Measurements from ENCODE around the gene DDX3X. TPM values are rescaled to one million over a fixed set of nuclear protein-coding genes. Genes with fewer than 3 reads are reported as not detected.
A peak's percentile ranks its signal among the peaks of the same experiment; 100 is the strongest.

Gene DDX3X
- total and polyA plus RNA-seq, 2 of the 13 experiments (the other 11 are each of a cell fraction or from before 2014, with no cell fraction given), result 53.5 to 239 TPM

- TF ChIP-seq ZNF574 (CRISPR knock-in tag; IDR thresholded peaks at IDR 0.05), result no peak
- no peak for TF ChIP-seq MAZ (IDR thresholded peaks at IDR 0.05; ENCODE audit: borderline replicate concordance, low read depth, low read length)
- 0 out of 2 replicates have a peak, but pooled peaks have one; percentile 6 for TF ChIP-seq MAZ (CRISPR knock-in tag; IDR thresholded peaks at IDR 0.05; ENCODE audit: low read depth)
- TF ChIP-seq MLLT10 (CRISPR knock-in tag; IDR thresholded peaks at IDR 0.05), result no peak
- no peak for TF ChIP-seq ATM (IDR thresholded peaks at IDR 0.05; ENCODE audit: borderline replicate concordance)
- no peak for TF ChIP-seq ZNF446 (CRISPR knock-in tag; IDR thresholded peaks at IDR 0.05)
- peak in 1 of 2 experiments; percentile 26; a peak in 1 of 4 replicates for TF ChIP-seq HMGXB4 (CRISPR knock-in tag; IDR thresholded peaks at IDR 0.05; ENCODE audit: borderline replicate concordance in 1 of 2, low read depth in 1 of 2)
- no peak for TF ChIP-seq FOXC1 (CRISPR knock-in tag; IDR thresholded peaks at IDR 0.05; ENCODE audit: borderline replicate concordance)
- peak; percentile 9; the same call in 1 of the 2 replicates for TF ChIP-seq ZNF609 (CRISPR knock-in tag; IDR thresholded peaks at IDR 0.05; ENCODE audit: borderline replicate concordance)
- TF ChIP-seq ZIK1 (CRISPR knock-in tag; IDR thresholded peaks at IDR 0.05; ENCODE audit: borderline replicate concordance, low read depth), result no peak
- TF ChIP-seq ZNF83 (CRISPR knock-in tag; IDR thresholded peaks at IDR 0.05; ENCODE audit: borderline replicate concordance), result no peak
- no peak for TF ChIP-seq ATRX (CRISPR knock-in tag; IDR thresholded peaks at IDR 0.05; ENCODE audit: borderline replicate concordance)
- TF ChIP-seq ZNF44 (CRISPR knock-in tag; IDR thresholded peaks at IDR 0.05), result no peak
- TF ChIP-seq PATZ1 (CRISPR knock-in tag; IDR thresholded peaks at IDR 0.05), result peak; percentile 39; the same call in 1 of the 2 replicates
- TF ChIP-seq ZNF816 (CRISPR knock-in tag; IDR thresholded peaks at IDR 0.05; ENCODE audit: borderline replicate concordance), result 0 out of 2 replicates have a peak, but pooled peaks have one; percentile 27
- no peak for TF ChIP-seq CCDC6 (CRISPR knock-in tag; IDR thresholded peaks at IDR 0.05)
These were observed 618 bp downstream of the DDX3X start (continued) for GRCh38 chrX:41334363-41335197.

Data from HepG2 (cell line).